ENCODE measurements around the gene FNIP2. TPM values are rescaled to one million over a fixed set of nuclear protein-coding genes. Genes with fewer than 3 reads are reported as not detected.

Gene FNIP2
- total RNA-seq, 1 experiment from 2014 or later, result 3.7 TPM

- no peak for DNase-seq (ENCODE audit: extremely low read depth, low read depth)
Observed at GRCh38 chr4:158760866-158761265, 8.0 kb upstream of the FNIP2 start.

DNA sequence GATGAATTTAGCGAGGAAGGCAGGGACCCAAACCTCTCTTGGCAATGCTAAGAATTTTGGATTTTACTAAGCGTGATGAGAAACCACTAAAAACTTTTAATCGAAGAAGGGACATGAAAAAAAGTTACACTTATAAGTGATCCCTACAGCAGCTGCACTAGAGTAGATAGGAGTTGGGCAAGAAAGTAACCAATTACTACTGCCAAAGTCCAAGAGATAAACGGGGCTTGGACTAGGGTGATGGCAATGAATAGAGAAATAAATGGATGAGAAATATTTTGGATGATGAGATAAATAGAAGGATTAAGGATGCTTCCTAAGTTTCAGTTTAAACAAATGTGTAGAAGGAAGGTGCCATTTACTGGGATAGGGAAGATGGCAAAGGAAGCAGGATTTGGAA is 6.3 kb upstream of the FNIP2 start:
- DNase-seq (ENCODE audit: extremely low read depth, low read depth), result no peak

DNA sequence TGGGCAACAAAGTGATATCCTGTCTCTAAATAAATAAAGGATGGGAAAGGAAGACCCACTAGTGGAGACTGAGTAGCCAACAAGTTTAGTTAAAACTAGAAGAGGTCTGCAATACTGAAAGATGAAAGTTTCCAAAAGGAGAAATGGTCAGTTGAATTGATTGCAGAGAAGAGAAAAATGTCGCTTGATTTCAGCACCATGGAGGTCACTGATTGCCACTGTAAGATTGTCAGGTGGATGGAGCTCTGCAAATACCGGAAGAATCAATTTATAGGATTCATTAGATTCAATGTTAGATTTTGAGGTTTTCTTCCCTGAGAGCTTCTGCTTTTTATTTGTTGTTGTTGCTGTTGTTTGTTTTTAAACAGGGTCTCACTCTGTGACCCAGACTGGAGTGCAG is 5.4 kb upstream of the FNIP2 start:
- DNase-seq (ENCODE audit: extremely low read depth, low read depth), result no peak

GRCh38 chr4:158766434-158767044 is 2.3 kb upstream of the FNIP2 start:
- no peak for DNase-seq (ENCODE audit: extremely low read depth, low read depth)

DNA sequence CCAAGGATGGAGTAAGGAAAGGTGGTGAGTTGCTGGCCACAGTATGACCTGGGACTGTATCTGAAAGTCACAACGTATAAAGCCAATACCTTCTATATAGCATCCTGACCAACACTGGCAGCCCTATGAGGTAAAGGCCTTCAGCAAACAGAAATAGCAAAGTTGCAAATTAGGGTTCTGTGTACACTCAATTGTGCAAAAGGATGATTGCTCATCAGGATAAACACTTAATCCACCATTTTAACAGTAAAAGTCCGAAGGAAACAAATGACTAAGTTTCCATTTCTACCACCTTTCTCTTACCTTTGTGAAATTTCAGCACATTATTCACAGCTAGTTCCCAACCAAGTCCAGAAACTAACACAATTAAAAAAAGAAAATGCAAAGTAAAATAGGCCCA is 1.4 kb upstream of the FNIP2 start:
- no peak for DNase-seq (ENCODE audit: extremely low read depth, low read depth)

DNA sequence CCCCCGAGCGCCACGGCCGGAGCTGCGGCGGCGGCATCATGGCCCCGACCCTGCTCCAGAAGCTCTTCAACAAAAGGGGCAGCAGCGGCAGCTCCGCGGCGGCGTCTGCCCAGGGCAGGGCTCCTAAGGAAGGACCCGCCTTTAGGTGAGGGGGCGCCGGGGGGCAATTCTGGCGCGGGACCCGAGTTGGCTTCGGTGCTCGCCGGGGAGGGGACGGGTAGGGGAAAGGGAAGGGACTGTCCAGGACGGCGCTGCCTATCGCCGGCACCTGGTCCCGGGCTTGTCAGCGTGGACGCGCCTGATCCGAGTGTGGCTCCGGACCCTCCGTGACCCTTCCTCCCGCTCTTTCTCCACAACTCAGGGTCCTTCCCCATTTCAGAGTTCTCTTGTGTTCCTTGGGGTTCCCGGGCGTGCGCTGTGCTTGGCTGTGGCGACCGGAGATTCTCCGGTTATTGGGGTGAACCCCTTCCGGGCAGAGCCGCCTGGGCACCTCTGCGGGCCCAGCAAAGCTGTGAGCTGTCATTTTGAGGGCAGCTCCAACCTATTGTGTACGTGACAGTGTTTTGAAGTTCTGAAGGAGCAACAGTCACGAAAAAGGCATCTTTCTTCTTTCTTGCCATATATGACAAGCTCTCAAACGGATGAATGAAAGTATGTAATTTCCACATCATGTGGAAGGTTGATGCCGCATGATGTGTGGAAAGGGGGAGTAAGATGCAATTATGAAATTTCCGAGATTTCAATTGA is 522 bp downstream of the FNIP2 start:
- no peak for DNase-seq (ENCODE audit: extremely low read depth, low read depth)

- DNase-seq (ENCODE audit: extremely low read depth, low read depth), result no peak
Observed at GRCh38 chr4:158770671-158771070, 1.8 kb downstream of the FNIP2 start.

GRCh38 chr4:158771776-158772175 is 3.0 kb downstream of the FNIP2 start:
- DNase-seq (ENCODE audit: extremely low read depth, low read depth), result no peak

DNA sequence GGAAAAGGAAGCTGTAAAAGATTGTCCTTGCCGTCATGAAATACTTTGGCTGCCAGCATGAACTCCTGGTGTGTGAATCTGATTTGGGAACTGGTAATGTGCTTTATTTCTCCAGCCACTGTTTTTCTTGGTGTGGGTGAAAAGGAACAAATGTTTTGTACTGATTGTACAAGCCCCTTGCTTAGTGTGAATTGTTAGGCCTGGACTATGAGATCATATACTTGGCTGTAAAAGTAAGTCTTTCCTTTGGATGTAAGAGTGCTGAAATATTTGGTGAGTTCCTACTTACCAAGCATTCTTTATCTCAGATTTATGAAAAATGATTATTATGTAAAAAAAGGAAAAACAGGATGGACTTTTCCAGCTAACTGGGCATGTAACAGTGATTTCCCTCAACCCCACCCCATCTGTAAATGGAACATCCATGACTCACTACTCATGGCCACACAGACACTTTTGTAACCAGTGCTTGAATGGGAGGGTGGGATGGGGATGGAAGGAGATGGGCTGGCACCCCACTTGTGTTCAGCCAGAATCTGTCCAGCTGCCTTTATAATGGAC is 6.3 kb downstream of the FNIP2 start:
- peak; percentile 13 for DNase-seq (ENCODE audit: extremely low read depth, low read depth)

DNA sequence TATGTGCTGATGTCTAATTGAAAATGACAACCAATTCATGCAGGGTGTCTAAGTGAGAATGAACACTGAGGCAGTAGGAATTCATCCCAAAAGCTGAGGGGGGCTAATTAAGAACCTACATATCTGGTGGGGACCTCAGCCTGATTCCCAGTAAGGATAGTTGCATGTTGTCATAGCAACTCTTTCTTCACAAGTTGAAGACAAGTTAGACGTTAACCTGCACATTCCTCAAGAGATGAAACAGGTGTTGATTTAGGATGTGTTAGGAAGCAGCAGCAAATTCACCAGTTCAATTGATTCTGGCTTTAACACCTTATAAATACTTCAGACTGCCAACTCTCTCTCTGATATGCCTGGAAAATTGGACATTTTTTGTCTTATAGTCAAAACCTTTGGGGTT is 7.3 kb downstream of the FNIP2 start:
- DNase-seq (ENCODE audit: extremely low read depth, low read depth), result no peak

GRCh38 chr4:158777423-158778155 is 8.8 kb downstream of the FNIP2 start:
- no peak for DNase-seq (ENCODE audit: extremely low read depth, low read depth)

GRCh38 chr4:158778156-158778711 is 9.4 kb downstream of the FNIP2 start:
- no peak for DNase-seq (ENCODE audit: extremely low read depth, low read depth)

GRCh38 chr4:158778712-158779111 is 9.9 kb downstream of the FNIP2 start:
- no peak for DNase-seq (ENCODE audit: extremely low read depth, low read depth)

DNA sequence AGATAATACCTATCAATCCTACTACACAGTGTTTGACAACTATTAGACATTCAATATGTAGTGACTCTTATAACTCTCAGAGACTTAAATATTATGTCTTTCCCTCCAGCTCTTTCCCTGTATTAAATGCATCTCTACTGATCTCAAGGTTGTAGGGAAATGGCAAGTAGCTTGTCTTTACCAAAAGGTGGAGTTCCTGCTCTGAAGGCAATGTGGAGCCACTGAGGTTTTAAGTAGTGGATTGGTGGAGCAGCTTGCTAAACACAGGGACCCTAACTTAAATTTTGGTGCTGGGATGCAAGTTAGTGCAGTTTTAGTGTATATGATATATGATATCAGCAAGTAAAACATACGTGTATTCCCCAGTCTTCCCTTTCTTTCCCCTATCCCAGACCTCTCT is 13.1 kb downstream of the FNIP2 start:
- no peak for DNase-seq (ENCODE audit: extremely low read depth, low read depth)

GRCh38 chr4:158782551-158783360 is 13.9 kb downstream of the FNIP2 start:
- DNase-seq (ENCODE audit: extremely low read depth, low read depth), result no peak

DNA sequence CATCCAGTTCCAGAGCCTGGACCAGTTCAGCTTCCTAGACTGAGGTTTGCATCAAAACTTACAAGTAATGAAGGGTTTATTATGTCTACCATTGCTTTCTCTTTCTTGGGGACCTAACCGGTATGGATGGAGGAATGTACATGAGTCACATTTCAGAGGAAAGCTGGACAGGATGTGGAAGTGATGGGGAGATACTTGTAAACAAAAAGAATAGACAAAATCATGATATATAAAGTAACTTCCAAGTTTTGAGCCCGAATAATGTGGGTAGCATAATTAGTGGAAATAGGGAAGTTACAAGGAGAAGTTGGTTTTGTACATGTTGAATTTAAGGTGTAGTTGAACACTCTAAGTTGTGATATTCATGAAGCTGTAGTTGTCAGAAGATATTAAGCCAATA is 15.0 kb downstream of the FNIP2 start:
- no peak for DNase-seq (ENCODE audit: extremely low read depth, low read depth)

- no peak for DNase-seq (ENCODE audit: extremely low read depth, low read depth)
Observed at GRCh38 chr4:158785718-158786117, 16.9 kb downstream of the FNIP2 start.

GRCh38 chr4:158786121-158786601 is 17.3 kb downstream of the FNIP2 start:
- no peak for DNase-seq (ENCODE audit: extremely low read depth, low read depth)

DNA sequence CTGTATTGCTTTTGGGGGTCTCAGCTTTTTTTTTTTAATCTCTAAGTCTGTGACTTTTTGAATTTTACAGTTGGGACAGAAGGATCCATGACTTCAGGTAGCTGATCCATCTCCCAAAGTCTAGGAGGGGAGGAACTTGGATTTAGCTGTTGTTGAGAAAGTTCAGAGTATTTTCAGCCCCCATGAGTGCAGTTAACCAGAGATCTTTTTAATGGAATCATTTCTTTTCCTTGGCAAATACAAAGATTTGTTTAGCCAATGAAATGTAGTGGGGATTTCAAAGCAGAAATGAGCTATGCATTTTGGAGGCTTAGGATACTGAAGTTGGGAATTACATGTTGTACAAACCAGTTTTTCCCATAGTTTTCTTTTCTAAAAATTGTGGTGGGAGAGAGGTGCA is 18.1 kb downstream of the FNIP2 start:
- no peak for DNase-seq (ENCODE audit: extremely low read depth, low read depth)

Data from NCI-H460 (cell line).